Fibroblast of pulmonary artery (primary cell): ENCODE data around the gene PPFIA2.
A peak's percentile ranks its signal among the peaks of the same experiment; 100 is the strongest.
"Not testable (repeated sequence)": the region's sequence is repeated elsewhere in the genome, so short reads cannot be mapped to it uniquely, and the experiment has no call there.

Source experiments
- DNase-seq: peaks from one replicate; pipeline ENCODE4 v3.0.0-alpha.2; 2010; ENCODE audit warnings: low read depth
- H3K4me3 ChIP-seq: replicated peaks from 2 replicates; pipeline ENCODE4 v1.5.1; 2011; ENCODE audit warnings: low read depth, mild to moderate bottlenecking, control low read depth, low read length, moderate library complexity
- TF ChIP-seq, protein P1 (sequence below): IDR thresholded peaks from 2 replicates; pipeline ENCODE4 v1.5.1; 2011; ENCODE audit warnings: mild to moderate bottlenecking, control low read depth, low read length, inconsistent platforms; ENCODE audit errors: missing control alignments

PPFIA2 gene

GRCh38 chr12:81679614-81680013 is 79.5 kb downstream of the PPFIA2 start:
- no peak for DNase-seq
- TF ChIP-seq, protein P1, sequence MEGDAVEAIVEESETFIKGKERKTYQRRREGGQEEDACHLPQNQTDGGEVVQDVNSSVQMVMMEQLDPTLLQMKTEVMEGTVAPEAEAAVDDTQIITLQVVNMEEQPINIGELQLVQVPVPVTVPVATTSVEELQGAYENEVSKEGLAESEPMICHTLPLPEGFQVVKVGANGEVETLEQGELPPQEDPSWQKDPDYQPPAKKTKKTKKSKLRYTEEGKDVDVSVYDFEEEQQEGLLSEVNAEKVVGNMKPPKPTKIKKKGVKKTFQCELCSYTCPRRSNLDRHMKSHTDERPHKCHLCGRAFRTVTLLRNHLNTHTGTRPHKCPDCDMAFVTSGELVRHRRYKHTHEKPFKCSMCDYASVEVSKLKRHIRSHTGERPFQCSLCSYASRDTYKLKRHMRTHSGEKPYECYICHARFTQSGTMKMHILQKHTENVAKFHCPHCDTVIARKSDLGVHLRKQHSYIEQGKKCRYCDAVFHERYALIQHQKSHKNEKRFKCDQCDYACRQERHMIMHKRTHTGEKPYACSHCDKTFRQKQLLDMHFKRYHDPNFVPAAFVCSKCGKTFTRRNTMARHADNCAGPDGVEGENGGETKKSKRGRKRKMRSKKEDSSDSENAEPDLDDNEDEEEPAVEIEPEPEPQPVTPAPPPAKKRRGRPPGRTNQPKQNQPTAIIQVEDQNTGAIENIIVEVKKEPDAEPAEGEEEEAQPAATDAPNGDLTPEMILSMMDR, result no peak
- no peak overlapping the region for H3K4me3 ChIP-seq

GRCh38 chr12:81670759-81671158 is 88.4 kb downstream of the PPFIA2 start:
- no peak for DNase-seq
- TF ChIP-seq, protein P1, result no peak
- H3K4me3 ChIP-seq, result no peak overlapping the region

DNA sequence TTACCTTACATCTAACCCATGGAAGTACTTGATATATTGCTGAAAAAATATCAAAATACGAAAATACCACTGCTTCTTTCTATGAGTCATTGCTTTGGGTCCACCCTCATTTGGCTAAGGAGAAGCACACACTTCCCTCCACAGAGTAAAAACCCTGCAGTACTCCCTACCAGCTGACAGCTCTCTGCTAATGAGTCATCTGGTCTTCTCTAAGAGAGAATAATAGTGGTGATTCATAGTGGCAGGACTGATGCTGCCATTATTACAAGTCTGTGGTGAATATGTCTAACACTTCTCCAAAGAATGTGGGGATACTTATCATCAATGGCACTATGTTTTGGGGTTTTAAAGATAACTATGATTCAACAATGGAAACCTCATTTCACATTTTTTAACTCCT is 90.7 kb downstream of the PPFIA2 start:
- peak; percentile 80 for DNase-seq

GRCh38 chr12:81659310-81659709 is 99.8 kb downstream of the PPFIA2 start:
- not testable (repeated sequence) for DNase-seq, H3K4me3 ChIP-seq

More for the DNA sequence above, 90.7 kb downstream of the PPFIA2 start:
- no peak overlapping the region for H3K4me3 ChIP-seq
- TF ChIP-seq, protein P1, result no peak

GRCh38 chr12:81644503-81644902 is 114.6 kb downstream of the PPFIA2 start:
- H3K4me3 ChIP-seq, result no peak overlapping the region
- TF ChIP-seq, protein P1, result peak; percentile 48
- DNase-seq, result peak; percentile 69

DNA sequence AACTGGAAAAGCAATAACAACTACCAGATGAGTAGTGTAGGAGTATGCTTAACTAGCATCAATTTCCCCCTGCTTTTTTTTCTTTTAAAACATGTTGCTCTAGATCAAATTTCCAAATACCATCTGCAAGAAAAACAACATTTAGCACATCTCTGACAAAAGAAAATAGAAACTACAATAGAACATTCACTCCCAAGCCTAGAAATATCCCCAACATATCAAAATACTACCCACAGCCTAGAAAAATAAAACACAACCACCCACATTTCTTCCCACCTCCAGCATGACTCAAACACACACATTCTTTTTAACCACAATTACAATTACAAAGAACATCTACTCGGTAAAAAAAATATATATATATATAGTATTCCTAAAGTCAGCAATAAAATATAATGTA is 120.0 kb downstream of the PPFIA2 start:
- H3K4me3 ChIP-seq, result no peak overlapping the region
- TF ChIP-seq, protein P1, result no peak
- no peak for DNase-seq

DNA sequence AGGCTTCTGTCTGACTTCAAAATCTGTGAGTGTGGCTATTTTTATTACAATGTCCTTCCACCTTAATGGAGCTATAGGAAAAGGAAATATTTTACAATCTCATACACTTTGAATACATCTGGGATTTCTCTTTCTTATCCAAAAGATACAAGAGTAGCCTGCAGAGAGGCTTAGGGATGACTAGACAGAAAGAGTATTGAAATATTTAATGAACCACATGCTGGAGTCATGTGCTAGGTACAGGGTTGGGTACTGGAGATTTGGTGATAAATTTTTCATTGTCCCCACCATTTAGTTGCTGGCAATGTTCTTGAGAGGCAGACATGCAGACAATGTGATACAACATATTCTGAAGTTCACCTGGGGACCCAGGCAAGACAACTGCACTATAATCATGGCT is 126.0 kb downstream of the PPFIA2 start:
- DNase-seq, result no peak
- H3K4me3 ChIP-seq, result no peak overlapping the region
- TF ChIP-seq, protein P1, result no peak
